Stimulated activated naive CD8-positive, alpha-beta T cell treated with anti-CD3 and anti-CD28 coated beads, Interleukin-15, amount 100 ng/mL, for 72 hours (primary cell): ENCODE data around the gene SYNE3.

Experiments
- ATAC-seq: fragments of 150-1000 bp; cut with Tn5 transposase; 2 replicates; pipeline ENCODE4 v1.10.0; 2021; ENCODE audit warnings: mild to moderate bottlenecking, moderate library complexity
- DNase-seq, 2 donors: peaks; one replicate each; pipeline ENCODE4 v3.0.0; 2021 to 2022
- H3K27ac Mint-ChIP-seq, 2 donors: one replicate each; pipeline ENCODE4 v1.8.0; 2022; ENCODE audit warnings: mild to moderate bottlenecking in 2 of 2, mixed read lengths in 2 of 2, moderate library complexity in 2 of 2
- H3K27me3 Mint-ChIP-seq: one replicate; pipeline ENCODE4 v1.8.0; 2022; ENCODE audit warnings: mixed read lengths
- H3K4me1 Mint-ChIP-seq: one replicate; pipeline ENCODE4 v1.8.0; 2022; ENCODE audit warnings: mild to moderate bottlenecking, mixed read lengths
- H3K4me3 Mint-ChIP-seq, 2 donors: one replicate each; pipeline ENCODE4 v1.8.0; 2022; ENCODE audit warnings: mild to moderate bottlenecking in 2 of 2, mixed read lengths in 2 of 2, moderate library complexity in 1 of 2
- H3K9me3 Mint-ChIP-seq, 2 donors: one replicate each; pipeline ENCODE4 v1.8.0; 2022; ENCODE audit warnings: mixed read lengths in 2 of 2

SYNE3 gene

GRCh38 chr14:95516554-95517181 lies at the start of gene SYNE3:
Gene SYNE3 (minus strand): TSS chr14:95516650. CDS start chr14:95475821, 40,829 bp downstream.
- Mint-ChIP-seq H3K4me3 (peak within 1 kb of the TSS; percentile 88 to 89), H3K27ac (peak within 1 kb of the TSS; percentile 91 to 92), H3K9me3 (no peaks in the 10 kb centered on the region), H3K27me3 (no peaks in the 10 kb centered on the region), H3K4me1 (peaks cover 75% of the 10 kb centered on the region)
- ATAC-seq, result peak; percentile 76
- DNase-seq, result peak; percentile 62

GRCh38 chr14:95564060-95564459 lies 47.6 kb upstream of the SYNE3 start:
- no peaks in the 10 kb centered on the region for H3K9me3 Mint-ChIP-seq
- DNase-seq (no peak), ATAC-seq (no peak)
- peaks cover 6% of the 10 kb centered on the region for H3K4me1 Mint-ChIP-seq
- peaks cover 19% of the 10 kb centered on the region for H3K27me3 Mint-ChIP-seq
- H3K27ac Mint-ChIP-seq, result no peak overlapping the region
- no peak overlapping the region for H3K4me3 Mint-ChIP-seq

- Mint-ChIP-seq H3K4me3 (no peak overlapping the region), H3K27me3 (peaks cover 19% of the 10 kb centered on the region), H3K4me1 (peaks cover 6% of the 10 kb centered on the region), H3K27ac (no peak overlapping the region), H3K9me3 (no peaks in the 10 kb centered on the region)
- ATAC-seq, result no peak
- DNase-seq, result no peak
These were observed 46.6 kb upstream of the SYNE3 start for GRCh38 chr14:95562892-95563685.

GRCh38 chr14:95561001-95561412 lies 44.6 kb upstream of the SYNE3 start:
- no peak overlapping the region for H3K4me3 Mint-ChIP-seq
- peaks cover 6% of the 10 kb centered on the region for H3K4me1 Mint-ChIP-seq
- H3K27me3 Mint-ChIP-seq, result peaks cover 19% of the 10 kb centered on the region
- ATAC-seq, result peak; percentile 97
- peak; percentile 81 to 84 for DNase-seq
- no peak overlapping the region for H3K27ac Mint-ChIP-seq
- no peaks in the 10 kb centered on the region for H3K9me3 Mint-ChIP-seq

GRCh38 chr14:95559203-95559602 lies 42.8 kb upstream of the SYNE3 start:
- no peak overlapping the region for H3K4me3 Mint-ChIP-seq
- H3K9me3 Mint-ChIP-seq, result no peaks in the 10 kb centered on the region
- H3K4me1 Mint-ChIP-seq, result peaks cover 6% of the 10 kb centered on the region
- ATAC-seq (no peak), DNase-seq (no peak)
- H3K27ac Mint-ChIP-seq, result no peak overlapping the region
- peaks cover 19% of the 10 kb centered on the region for H3K27me3 Mint-ChIP-seq

GRCh38 chr14:95557832-95558231 lies 41.4 kb upstream of the SYNE3 start:
- peaks cover 19% of the 10 kb centered on the region for H3K27me3 Mint-ChIP-seq
- no peak for DNase-seq
- H3K9me3 Mint-ChIP-seq, result no peaks in the 10 kb centered on the region
- H3K27ac Mint-ChIP-seq, result no peak overlapping the region
- H3K4me3 Mint-ChIP-seq, result no peak overlapping the region
- ATAC-seq, result no peak
- H3K4me1 Mint-ChIP-seq, result peaks cover 6% of the 10 kb centered on the region

- Mint-ChIP-seq H3K27me3 (peaks cover 14% of the 10 kb centered on the region), H3K4me3 (no peak overlapping the region), H3K9me3 (no peaks in the 10 kb centered on the region), H3K4me1 (peaks cover 6% of the 10 kb centered on the region), H3K27ac (no peak overlapping the region)
- ATAC-seq (no peak), DNase-seq (no peak)
These were observed 40.8 kb upstream of the SYNE3 start for GRCh38 chr14:95557291-95557690.

GRCh38 chr14:95555053-95555452 lies 38.6 kb upstream of the SYNE3 start:
- H3K4me3 Mint-ChIP-seq, result no peak overlapping the region
- H3K4me1 Mint-ChIP-seq, result no peaks in the 10 kb centered on the region
- DNase-seq (no peak), ATAC-seq (no peak)
- H3K27me3 Mint-ChIP-seq, result no peaks in the 10 kb centered on the region
- H3K27ac Mint-ChIP-seq, result no peak overlapping the region
- H3K9me3 Mint-ChIP-seq, result no peaks in the 10 kb centered on the region

- DNase-seq, result no peak
- no peaks in the 10 kb centered on the region for H3K27me3 Mint-ChIP-seq
- H3K27ac Mint-ChIP-seq, result no peak overlapping the region
- no peaks in the 10 kb centered on the region for H3K9me3 Mint-ChIP-seq
- H3K4me1 Mint-ChIP-seq, result no peaks in the 10 kb centered on the region
- no peak for ATAC-seq
- H3K4me3 Mint-ChIP-seq, result no peak overlapping the region
These were observed 36.7 kb upstream of the SYNE3 start for GRCh38 chr14:95553141-95553540.

- Mint-ChIP-seq H3K27ac (no peak overlapping the region), H3K9me3 (no peaks in the 10 kb centered on the region), H3K27me3 (no peaks in the 10 kb centered on the region), H3K4me1 (no peaks in the 10 kb centered on the region), H3K4me3 (no peak overlapping the region)
- ATAC-seq, result no peak
- DNase-seq, result no peak
These were observed 35.0 kb upstream of the SYNE3 start for GRCh38 chr14:95551435-95551834.

GRCh38 chr14:95549656-95550585 lies 33.5 kb upstream of the SYNE3 start:
- ATAC-seq (no peak), DNase-seq (no peak)
- no peaks in the 10 kb centered on the region for H3K9me3 Mint-ChIP-seq
- H3K27me3 Mint-ChIP-seq, result no peaks in the 10 kb centered on the region
- H3K4me1 Mint-ChIP-seq, result peaks cover 8% of the 10 kb centered on the region
- no peak overlapping the region for H3K27ac Mint-ChIP-seq
- no peak overlapping the region for H3K4me3 Mint-ChIP-seq

GRCh38 chr14:95548328-95548929 lies 32.0 kb upstream of the SYNE3 start:
- DNase-seq (no peak), ATAC-seq (no peak)
- Mint-ChIP-seq H3K27me3 (no peaks in the 10 kb centered on the region), H3K4me3 (no peak overlapping the region), H3K4me1 (peaks cover 8% of the 10 kb centered on the region), H3K9me3 (no peaks in the 10 kb centered on the region), H3K27ac (no peak overlapping the region)

GRCh38 chr14:95547626-95548327 lies 31.3 kb upstream of the SYNE3 start:
- DNase-seq (no peak), ATAC-seq (no peak)
- H3K4me1 Mint-ChIP-seq, result peaks cover 8% of the 10 kb centered on the region
- H3K4me3 Mint-ChIP-seq, result no peak overlapping the region
- peak overlapping the region in 1 of 2 donors; percentile 56 for H3K27ac Mint-ChIP-seq
- H3K27me3 Mint-ChIP-seq, result no peaks in the 10 kb centered on the region
- no peaks in the 10 kb centered on the region for H3K9me3 Mint-ChIP-seq

- H3K27me3 Mint-ChIP-seq, result no peaks in the 10 kb centered on the region
- ATAC-seq, result no peak
- no peak for DNase-seq
- H3K9me3 Mint-ChIP-seq, result no peaks in the 10 kb centered on the region
- no peak overlapping the region for H3K4me3 Mint-ChIP-seq
- peaks cover 8% of the 10 kb centered on the region for H3K4me1 Mint-ChIP-seq
- H3K27ac Mint-ChIP-seq, result no peak overlapping the region
These were observed 30.8 kb upstream of the SYNE3 start for GRCh38 chr14:95547272-95547625.
